ENCODE measurements around the gene OTOL1.
"Not testable (repeated sequence)": the region's sequence is repeated elsewhere in the genome, so short reads cannot be mapped to it uniquely, and the experiment has no call there.

Gene OTOL1

DNA sequence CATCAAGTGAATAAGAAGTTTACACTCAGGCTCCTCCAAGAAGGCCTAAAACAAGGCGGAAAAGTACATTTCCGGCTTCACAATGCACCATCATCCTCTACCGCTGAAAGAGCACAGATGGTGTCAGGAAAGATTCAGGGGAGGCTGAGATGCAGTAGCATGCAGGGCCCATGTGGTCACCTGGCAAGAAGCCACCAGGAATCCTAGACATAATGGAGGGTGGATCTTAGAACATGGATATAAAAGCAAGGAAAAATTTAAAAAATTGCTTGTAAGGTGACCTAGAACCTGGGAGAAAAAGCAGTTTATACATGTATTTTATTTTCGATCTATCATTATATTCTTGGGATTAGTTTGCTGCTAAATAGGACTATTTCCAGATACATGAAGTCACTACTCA is 21.9 kb upstream of the OTOL1 start:
- Histone ChIP-seq H3K4me1 (ENCODE audit: insufficient read depth, low read length) (no peaks in the 10 kb centered on the region), H3K4me2 (ENCODE audit: insufficient read depth, low read length) (no peak overlapping the region), H3K9me3 (ENCODE audit: insufficient read depth, low read length, severe bottlenecking) (no peaks in the 10 kb centered on the region), H3K27me3 (ENCODE audit: insufficient read depth, low read length, poor library complexity) (no peaks in the 10 kb centered on the region), H3K79me2 (ENCODE audit: insufficient read depth, low read length) (no peaks in the 10 kb centered on the region), H3K36me3 (ENCODE audit: insufficient read depth, low read length) (no peaks in the 10 kb centered on the region), H3K4me3 (ENCODE audit: low read depth in 1 of 2, low read length in 2 of 2) (no peak overlapping the region), H3K9ac (ENCODE audit: low read depth, low read length) (no peak overlapping the region), H4K20me1 (ENCODE audit: insufficient read depth, low read length) (no peaks in the 10 kb centered on the region), H3K27ac (ENCODE audit: low read length) (no peak overlapping the region), H2AFZ (ENCODE audit: low read depth, low read length) (no peak overlapping the region)
- ATAC-seq (ENCODE audit: insufficient read depth, low read depth) (no peak), DNase-seq (no peak)
- TF ChIP-seq CTCF (IDR thresholded peaks at IDR 0.05; ENCODE audit: borderline replicate concordance, extremely low read depth, low read length, poor library complexity, severe bottlenecking): no peak
- no peak for TF ChIP-seq EZH2 (IDR thresholded peaks at IDR 0.05; ENCODE audit: borderline replicate concordance, low read depth, low read length, severe bottlenecking)

- H3K27me3 ChIP-seq (ENCODE audit: insufficient read depth, low read length, poor library complexity): no peaks in the 10 kb centered on the region
- no peak for ATAC-seq (ENCODE audit: insufficient read depth, low read depth)
- no peak overlapping the region for H3K4me2 ChIP-seq (ENCODE audit: insufficient read depth, low read length)
- H3K27ac ChIP-seq (ENCODE audit: low read length): no peak overlapping the region
- H3K9ac ChIP-seq (ENCODE audit: low read depth, low read length): no peak overlapping the region
- H3K4me1 ChIP-seq (ENCODE audit: insufficient read depth, low read length): no peaks in the 10 kb centered on the region
- H2AFZ ChIP-seq (ENCODE audit: low read depth, low read length): no peak overlapping the region
- H4K20me1 ChIP-seq (ENCODE audit: insufficient read depth, low read length): no peaks in the 10 kb centered on the region
- TF ChIP-seq EZH2 (IDR thresholded peaks at IDR 0.05; ENCODE audit: borderline replicate concordance, low read depth, low read length, severe bottlenecking): no peak
- TF ChIP-seq CTCF (IDR thresholded peaks at IDR 0.05; ENCODE audit: borderline replicate concordance, extremely low read depth, low read length, poor library complexity, severe bottlenecking): no peak
- DNase-seq: no peak
- no peaks in the 10 kb centered on the region for H3K79me2 ChIP-seq (ENCODE audit: insufficient read depth, low read length)
- H3K4me3 ChIP-seq (ENCODE audit: low read depth in 1 of 2, low read length in 2 of 2): no peak overlapping the region
- H3K9me3 ChIP-seq (ENCODE audit: insufficient read depth, low read length, severe bottlenecking): no peaks in the 10 kb centered on the region
- H3K36me3 ChIP-seq (ENCODE audit: insufficient read depth, low read length): no peaks in the 10 kb centered on the region
Observed at GRCh38 chr3:161475206-161475605, 21.4 kb upstream of the OTOL1 start.

GRCh38 chr3:161475905-161476304 is 20.7 kb upstream of the OTOL1 start:
- no peak overlapping the region for H3K9ac ChIP-seq (ENCODE audit: low read depth, low read length)
- H3K79me2 ChIP-seq (ENCODE audit: insufficient read depth, low read length): no peaks in the 10 kb centered on the region
- no peaks in the 10 kb centered on the region for H3K36me3 ChIP-seq (ENCODE audit: insufficient read depth, low read length)
- no peak for TF ChIP-seq EZH2 (IDR thresholded peaks at IDR 0.05; ENCODE audit: borderline replicate concordance, low read depth, low read length, severe bottlenecking)
- no peak for TF ChIP-seq CTCF (IDR thresholded peaks at IDR 0.05; ENCODE audit: borderline replicate concordance, extremely low read depth, low read length, poor library complexity, severe bottlenecking)
- H3K4me1 ChIP-seq (ENCODE audit: insufficient read depth, low read length): no peaks in the 10 kb centered on the region
- H3K4me2 ChIP-seq (ENCODE audit: insufficient read depth, low read length): no peak overlapping the region
- no peak overlapping the region for H3K27ac ChIP-seq (ENCODE audit: low read length)
- ATAC-seq (ENCODE audit: insufficient read depth, low read depth) (no peak), DNase-seq (no peak)
- no peaks in the 10 kb centered on the region for H3K27me3 ChIP-seq (ENCODE audit: insufficient read depth, low read length, poor library complexity)
- no peaks in the 10 kb centered on the region for H4K20me1 ChIP-seq (ENCODE audit: insufficient read depth, low read length)
- no peak overlapping the region for H2AFZ ChIP-seq (ENCODE audit: low read depth, low read length)
- no peak overlapping the region for H3K4me3 ChIP-seq (ENCODE audit: low read depth in 1 of 2, low read length in 2 of 2)
- H3K9me3 ChIP-seq (ENCODE audit: insufficient read depth, low read length, severe bottlenecking): no peaks in the 10 kb centered on the region

- ATAC-seq (ENCODE audit: insufficient read depth, low read depth) (no peak), DNase-seq (no peak)
- Histone ChIP-seq H3K27ac (ENCODE audit: low read length) (no peak overlapping the region), H2AFZ (ENCODE audit: low read depth, low read length) (no peak overlapping the region), H3K4me3 (ENCODE audit: low read depth in 1 of 2, low read length in 2 of 2) (no peak overlapping the region), H3K4me2 (ENCODE audit: insufficient read depth, low read length) (no peak overlapping the region), H3K79me2 (ENCODE audit: insufficient read depth, low read length) (no peaks in the 10 kb centered on the region), H3K9ac (ENCODE audit: low read depth, low read length) (no peak overlapping the region), H3K9me3 (ENCODE audit: insufficient read depth, low read length, severe bottlenecking) (no peaks in the 10 kb centered on the region), H3K4me1 (ENCODE audit: insufficient read depth, low read length) (no peaks in the 10 kb centered on the region), H3K36me3 (ENCODE audit: insufficient read depth, low read length) (no peaks in the 10 kb centered on the region), H3K27me3 (ENCODE audit: insufficient read depth, low read length, poor library complexity) (no peaks in the 10 kb centered on the region), H4K20me1 (ENCODE audit: insufficient read depth, low read length) (no peaks in the 10 kb centered on the region)
- TF ChIP-seq CTCF (IDR thresholded peaks at IDR 0.05; ENCODE audit: borderline replicate concordance, extremely low read depth, low read length, poor library complexity, severe bottlenecking): no peak
- TF ChIP-seq EZH2 (IDR thresholded peaks at IDR 0.05; ENCODE audit: borderline replicate concordance, low read depth, low read length, severe bottlenecking): no peak
Observed at GRCh38 chr3:161484226-161484625, 12.4 kb upstream of the OTOL1 start.

GRCh38 chr3:161488284-161488683 is 8.3 kb upstream of the OTOL1 start:
- not testable (repeated sequence) for ATAC-seq (ENCODE audit: insufficient read depth, low read depth); H3K4me3 ChIP-seq (ENCODE audit: low read depth in 1 of 2, low read length in 2 of 2); H4K20me1 ChIP-seq (ENCODE audit: insufficient read depth, low read length); H3K36me3 ChIP-seq (ENCODE audit: insufficient read depth, low read length); H2AFZ ChIP-seq (ENCODE audit: low read depth, low read length); H3K27ac ChIP-seq (ENCODE audit: low read length); H3K9me3 ChIP-seq (ENCODE audit: insufficient read depth, low read length, severe bottlenecking); DNase-seq; H3K9ac ChIP-seq (ENCODE audit: low read depth, low read length); H3K4me2 ChIP-seq (ENCODE audit: insufficient read depth, low read length); H3K27me3 ChIP-seq (ENCODE audit: insufficient read depth, low read length, poor library complexity); H3K4me1 ChIP-seq (ENCODE audit: insufficient read depth, low read length); H3K79me2 ChIP-seq (ENCODE audit: insufficient read depth, low read length)

All from DND-41 (cell line).